ENCODE results near the gene DHRS13.

GRCh38 chr17:28912938-28913333 lies 10.1 kb upstream of the DHRS13 start:
- TF ChIP-seq, protein P1, sequence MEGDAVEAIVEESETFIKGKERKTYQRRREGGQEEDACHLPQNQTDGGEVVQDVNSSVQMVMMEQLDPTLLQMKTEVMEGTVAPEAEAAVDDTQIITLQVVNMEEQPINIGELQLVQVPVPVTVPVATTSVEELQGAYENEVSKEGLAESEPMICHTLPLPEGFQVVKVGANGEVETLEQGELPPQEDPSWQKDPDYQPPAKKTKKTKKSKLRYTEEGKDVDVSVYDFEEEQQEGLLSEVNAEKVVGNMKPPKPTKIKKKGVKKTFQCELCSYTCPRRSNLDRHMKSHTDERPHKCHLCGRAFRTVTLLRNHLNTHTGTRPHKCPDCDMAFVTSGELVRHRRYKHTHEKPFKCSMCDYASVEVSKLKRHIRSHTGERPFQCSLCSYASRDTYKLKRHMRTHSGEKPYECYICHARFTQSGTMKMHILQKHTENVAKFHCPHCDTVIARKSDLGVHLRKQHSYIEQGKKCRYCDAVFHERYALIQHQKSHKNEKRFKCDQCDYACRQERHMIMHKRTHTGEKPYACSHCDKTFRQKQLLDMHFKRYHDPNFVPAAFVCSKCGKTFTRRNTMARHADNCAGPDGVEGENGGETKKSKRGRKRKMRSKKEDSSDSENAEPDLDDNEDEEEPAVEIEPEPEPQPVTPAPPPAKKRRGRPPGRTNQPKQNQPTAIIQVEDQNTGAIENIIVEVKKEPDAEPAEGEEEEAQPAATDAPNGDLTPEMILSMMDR (IDR thresholded peaks at IDR 0.05) = no peak
- no peak for TF ChIP-seq POLR2A (IDR thresholded peaks at IDR 0.05)
